GM12865 (cell line): ENCODE data around the gene C3orf49.

Source experiments
- DNase-seq: peaks from one replicate; pipeline ENCODE4 v3.0.0; 2010; ENCODE audit warnings: low read depth
- H3K4me3 ChIP-seq: 2 replicates; pipeline ENCODE4 v1.5.1; 2011; ENCODE audit warnings: mild to moderate bottlenecking, low read depth, low read length, control low read depth
- CTCF ChIP-seq: IDR thresholded peaks from 2 replicates; pipeline ENCODE4 v1.5.1; 2011; ENCODE audit warnings: low read length, control low read depth, low read depth, inconsistent platforms; ENCODE audit not compliant: insufficient read depth; ENCODE audit errors: missing control alignments

C3orf49 gene

GRCh38 chr3:63817225-63817624 lies 1.9 kb upstream of the C3orf49 start:
- TF ChIP-seq CTCF, result no peak
- no peak overlapping the region for H3K4me3 ChIP-seq
- DNase-seq, result no peak

- H3K4me3 ChIP-seq, result no peak overlapping the region
- TF ChIP-seq CTCF, result peak; percentile 72
- peak; percentile 62 for DNase-seq
Measured at GRCh38 chr3:63818282-63819150, 583 bp upstream of the C3orf49 start.

- TF ChIP-seq CTCF, result no peak
- no peak for DNase-seq
- no peak overlapping the region for H3K4me3 ChIP-seq
Measured at GRCh38 chr3:63824309-63824708, 5.2 kb downstream of the C3orf49 start.

- no peak for TF ChIP-seq CTCF
- H3K4me3 ChIP-seq, result no peak overlapping the region
- no peak for DNase-seq
Measured at GRCh38 chr3:63830526-63830925, 11.4 kb downstream of the C3orf49 start.

GRCh38 chr3:63832395-63832794 lies 13.3 kb downstream of the C3orf49 start:
- no peak for DNase-seq
- H3K4me3 ChIP-seq, result no peak overlapping the region
- TF ChIP-seq CTCF, result no peak

GRCh38 chr3:63841704-63842103 lies 22.6 kb downstream of the C3orf49 start:
- no peak for TF ChIP-seq CTCF
- no peak for DNase-seq
- H3K4me3 ChIP-seq, result no peak overlapping the region

- H3K4me3 ChIP-seq, result no peak overlapping the region
- DNase-seq, result no peak
- no peak for TF ChIP-seq CTCF
Measured at GRCh38 chr3:63842127-63842526, 23.0 kb downstream of the C3orf49 start.
